SH-SY5Y (cell line): ENCODE results near the gene CACNA1S.

Experiments
- GATA2 ChIP-seq: IDR thresholded peaks from 2 replicates; pipeline ENCODE4 v1.6.1; 2011; ENCODE audit warnings: mild to moderate bottlenecking, low read depth, low read length
- GATA3 ChIP-seq: IDR thresholded peaks from 2 replicates; pipeline ENCODE4 v1.6.1; 2011; ENCODE audit warnings: low read depth, mild to moderate bottlenecking, low read length, moderate library complexity

The CACNA1S gene

GRCh38 chr1:201112173-201112731 is at the start of gene CACNA1S:
TSS of gene CACNA1S (minus strand) at chr1:201112426. CDS start at chr1:201112339, 87 bp downstream.
- TF ChIP-seq GATA3 (no peak), GATA2 (no peak)

GRCh38 chr1:201157949-201158348 is 45.7 kb upstream of the CACNA1S start:
- TF ChIP-seq GATA2, result no peak
- TF ChIP-seq GATA3, result no peak

- no peak for TF ChIP-seq GATA2
- TF ChIP-seq GATA3, result no peak
Observed at GRCh38 chr1:201156819-201157218, 44.6 kb upstream of the CACNA1S start.

GRCh38 chr1:201156346-201156745 is 44.1 kb upstream of the CACNA1S start:
- TF ChIP-seq GATA3 (no peak), GATA2 (no peak)

GRCh38 chr1:201155354-201155753 is 43.1 kb upstream of the CACNA1S start:
- TF ChIP-seq GATA2 (no peak), GATA3 (no peak)

- no peak for TF ChIP-seq GATA3
- TF ChIP-seq GATA2, result no peak
Observed at GRCh38 chr1:201154389-201155165, 42.4 kb upstream of the CACNA1S start, which contains the start of gene TMEM9. TSS of gene TMEM9 (minus strand) at chr1:201154474. CDS start at chr1:201153923, 551 bp downstream.

- TF ChIP-seq GATA2, result no peak
- no peak for TF ChIP-seq GATA3
Observed at GRCh38 chr1:201153474-201154388, 41.5 kb upstream of the CACNA1S start.

- no peak for TF ChIP-seq GATA3
- TF ChIP-seq GATA2, result no peak
Observed at GRCh38 chr1:201149400-201149799, 37.2 kb upstream of the CACNA1S start.

GRCh38 chr1:201147396-201148015 is 35.3 kb upstream of the CACNA1S start:
- TF ChIP-seq GATA2 (no peak), GATA3 (no peak)

GRCh38 chr1:201146626-201147390 is 34.6 kb upstream of the CACNA1S start:
- TF ChIP-seq GATA3, result no peak
- no peak for TF ChIP-seq GATA2

GRCh38 chr1:201145816-201146215 is 33.6 kb upstream of the CACNA1S start:
- no peak for TF ChIP-seq GATA3

- no peak for TF ChIP-seq GATA3
- TF ChIP-seq GATA2, result no peak
Observed at GRCh38 chr1:201145132-201145531, 32.9 kb upstream of the CACNA1S start.

- TF ChIP-seq GATA2, result no peak
- no peak for TF ChIP-seq GATA3
Observed at GRCh38 chr1:201144701-201145100, 32.5 kb upstream of the CACNA1S start.
